ENCODE results near the gene XCL1.

XCL1 gene

GRCh38 chr1:168617974-168618750 lies 41.8 kb downstream of the XCL1 start:
- no CpG with 5 or more reads among the region's 5 CpGs for WGBS (ENCODE audit: insufficient coverage, insufficient read length)
- H3K4me3 ChIP-seq (ENCODE audit: low read length): no peak overlapping the region
- no peaks in the 10 kb centered on the region for H3K36me3 ChIP-seq (ENCODE audit: control insufficient read depth, insufficient read depth, low read length)
- no peaks in the 10 kb centered on the region for H3K27me3 ChIP-seq (ENCODE audit: control insufficient read depth, insufficient read depth, low read length)
- DNase-seq (ENCODE audit: low read depth, low spot score): no peak
- no peaks in the 10 kb centered on the region for H3K4me1 ChIP-seq (ENCODE audit: control insufficient read depth, insufficient read depth, low read length)
- H3K27ac ChIP-seq (ENCODE audit: low read length): no peak overlapping the region
- H3K9me3 ChIP-seq (ENCODE audit: control insufficient read depth, insufficient read depth, low read length): no peaks in the 10 kb centered on the region

- Histone ChIP-seq H3K4me3 (ENCODE audit: low read length) (no peak overlapping the region), H3K36me3 (ENCODE audit: control insufficient read depth, insufficient read depth, low read length) (no peaks in the 10 kb centered on the region), H3K27me3 (ENCODE audit: control insufficient read depth, insufficient read depth, low read length) (no peaks in the 10 kb centered on the region), H3K4me1 (ENCODE audit: control insufficient read depth, insufficient read depth, low read length) (no peaks in the 10 kb centered on the region), H3K27ac (ENCODE audit: low read length) (no peak overlapping the region), H3K9me3 (ENCODE audit: control insufficient read depth, insufficient read depth, low read length) (no peaks in the 10 kb centered on the region)
- no peak for DNase-seq (ENCODE audit: low read depth, low spot score)
- no CpG with 5 or more reads among the region's 2 CpGs for WGBS (ENCODE audit: insufficient coverage, insufficient read length)
These were observed 42.5 kb downstream of the XCL1 start for GRCh38 chr1:168618886-168619285.

DNA sequence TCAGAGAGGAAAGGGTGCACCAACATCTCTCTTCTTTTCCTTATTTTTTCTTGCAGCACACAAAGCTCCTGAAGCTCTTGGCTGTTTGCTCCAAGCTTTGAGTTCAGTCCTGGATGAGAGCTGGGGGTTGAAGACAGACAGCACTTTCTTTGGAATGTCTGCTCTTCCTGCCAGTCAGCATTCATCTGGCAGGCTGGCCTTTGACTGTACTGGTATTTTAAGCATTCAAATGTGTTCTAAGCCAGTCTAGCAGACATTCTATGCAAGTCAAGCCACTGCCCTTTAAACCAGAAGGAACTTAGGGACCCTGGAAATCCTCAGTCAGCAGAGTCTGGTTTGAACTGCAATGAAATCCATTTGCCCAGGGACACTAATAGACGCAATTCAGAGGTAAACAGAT lies 45.0 kb downstream of the XCL1 start:
- DNase-seq (ENCODE audit: low read depth, low spot score): no peak
- H3K27ac ChIP-seq (ENCODE audit: low read length): no peak overlapping the region
- H3K4me1 ChIP-seq (ENCODE audit: control insufficient read depth, insufficient read depth, low read length): no peaks in the 10 kb centered on the region
- H3K27me3 ChIP-seq (ENCODE audit: control insufficient read depth, insufficient read depth, low read length): no peaks in the 10 kb centered on the region
- no peaks in the 10 kb centered on the region for H3K9me3 ChIP-seq (ENCODE audit: control insufficient read depth, insufficient read depth, low read length)
- H3K4me3 ChIP-seq (ENCODE audit: low read length): no peak overlapping the region
- H3K36me3 ChIP-seq (ENCODE audit: control insufficient read depth, insufficient read depth, low read length): no peaks in the 10 kb centered on the region
- WGBS (ENCODE audit: insufficient coverage, insufficient read length): no CpG with 5 or more reads among the region's 1 CpG

- Histone ChIP-seq H3K4me3 (ENCODE audit: low read length) (no peak overlapping the region), H3K4me1 (ENCODE audit: control insufficient read depth, insufficient read depth, low read length) (no peaks in the 10 kb centered on the region), H3K36me3 (ENCODE audit: control insufficient read depth, insufficient read depth, low read length) (no peaks in the 10 kb centered on the region), H3K9me3 (ENCODE audit: control insufficient read depth, insufficient read depth, low read length) (no peaks in the 10 kb centered on the region), H3K27ac (ENCODE audit: low read length) (no peak overlapping the region), H3K27me3 (ENCODE audit: control insufficient read depth, insufficient read depth, low read length) (no peaks in the 10 kb centered on the region)
- DNase-seq (ENCODE audit: low read depth, low spot score): no peak
- WGBS (ENCODE audit: insufficient coverage, insufficient read length): no CpG with 5 or more reads among the region's 8 CpGs
These were observed 46.8 kb downstream of the XCL1 start for GRCh38 chr1:168623003-168623828.

- H3K4me1 ChIP-seq (ENCODE audit: control insufficient read depth, insufficient read depth, low read length): no peaks in the 10 kb centered on the region
- no peaks in the 10 kb centered on the region for H3K9me3 ChIP-seq (ENCODE audit: control insufficient read depth, insufficient read depth, low read length)
- no peaks in the 10 kb centered on the region for H3K36me3 ChIP-seq (ENCODE audit: control insufficient read depth, insufficient read depth, low read length)
- H3K27ac ChIP-seq (ENCODE audit: low read length): no peak overlapping the region
- no peak for DNase-seq (ENCODE audit: low read depth, low spot score)
- H3K27me3 ChIP-seq (ENCODE audit: control insufficient read depth, insufficient read depth, low read length): no peaks in the 10 kb centered on the region
- no peak overlapping the region for H3K4me3 ChIP-seq (ENCODE audit: low read length)
- WGBS (ENCODE audit: insufficient coverage, insufficient read length): no CpG with 5 or more reads among the region's 4 CpGs
These were observed 47.4 kb downstream of the XCL1 start for GRCh38 chr1:168623831-168624230.

DNA sequence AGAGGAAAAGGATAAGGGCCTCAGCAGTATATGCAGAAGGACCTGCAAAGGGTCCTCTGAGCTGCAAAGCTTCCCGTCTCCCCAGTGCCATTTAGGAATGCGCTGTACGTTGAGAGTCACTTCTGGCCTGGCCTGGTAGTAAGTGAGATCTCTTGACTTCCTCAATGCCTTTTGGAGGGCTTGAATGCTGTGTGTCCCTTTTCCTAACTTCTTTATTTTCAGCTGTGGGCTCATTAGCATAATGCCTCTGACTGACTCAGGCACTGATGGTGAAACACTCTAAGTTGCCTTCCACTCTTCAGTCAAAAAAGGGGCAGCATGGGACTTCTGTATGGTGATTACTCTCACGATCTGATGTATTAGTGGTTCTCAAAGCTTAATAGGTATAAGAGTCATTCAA lies 49.9 kb downstream of the XCL1 start:
- no peak for DNase-seq (ENCODE audit: low read depth, low spot score)
- no CpG with 5 or more reads among the region's 4 CpGs for WGBS (ENCODE audit: insufficient coverage, insufficient read length)
- H3K9me3 ChIP-seq (ENCODE audit: control insufficient read depth, insufficient read depth, low read length): no peaks in the 10 kb centered on the region

DNA sequence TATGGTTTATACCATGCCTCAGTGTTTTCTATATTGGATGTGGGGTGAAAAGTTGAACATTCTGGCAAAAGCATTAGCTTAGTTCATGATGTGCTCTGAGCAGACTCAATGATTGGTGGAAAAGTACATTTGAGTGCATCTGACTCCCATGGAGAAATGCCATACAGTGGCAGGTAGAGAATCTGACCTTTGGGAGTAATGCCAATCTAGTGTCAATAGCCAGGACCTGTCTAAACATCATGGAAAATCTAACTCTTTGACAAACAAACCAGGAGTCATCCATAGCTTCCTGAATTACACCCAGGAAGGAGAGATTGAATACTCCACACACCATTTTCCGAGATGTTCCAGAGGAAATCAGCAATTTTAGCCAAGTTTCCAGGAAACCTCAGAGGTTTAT lies 51.0 kb downstream of the XCL1 start:
- no CpG with 5 or more reads among the region's 1 CpG for WGBS (ENCODE audit: insufficient coverage, insufficient read length)
- no peak for DNase-seq (ENCODE audit: low read depth, low spot score)
- Histone ChIP-seq H3K9me3 (ENCODE audit: control insufficient read depth, insufficient read depth, low read length) (no peaks in the 10 kb centered on the region), H3K4me1 (ENCODE audit: control insufficient read depth, insufficient read depth, low read length) (no peaks in the 10 kb centered on the region), H3K27me3 (ENCODE audit: control insufficient read depth, insufficient read depth, low read length) (no peaks in the 10 kb centered on the region), H3K36me3 (ENCODE audit: control insufficient read depth, insufficient read depth, low read length) (no peaks in the 10 kb centered on the region), H3K4me3 (ENCODE audit: low read length) (no peak overlapping the region), H3K27ac (ENCODE audit: low read length) (no peak overlapping the region)

More for the DNA sequence above, 49.9 kb downstream of the XCL1 start:
- H3K4me3 ChIP-seq (ENCODE audit: low read length): no peak overlapping the region
- H3K27me3 ChIP-seq (ENCODE audit: control insufficient read depth, insufficient read depth, low read length): no peaks in the 10 kb centered on the region
- H3K27ac ChIP-seq (ENCODE audit: low read length): no peak overlapping the region
- no peaks in the 10 kb centered on the region for H3K36me3 ChIP-seq (ENCODE audit: control insufficient read depth, insufficient read depth, low read length)
- H3K4me1 ChIP-seq (ENCODE audit: control insufficient read depth, insufficient read depth, low read length): no peaks in the 10 kb centered on the region

- Histone ChIP-seq H3K27me3 (ENCODE audit: control insufficient read depth, insufficient read depth, low read length) (no peaks in the 10 kb centered on the region), H3K36me3 (ENCODE audit: control insufficient read depth, insufficient read depth, low read length) (no peaks in the 10 kb centered on the region)
- no peak for DNase-seq (ENCODE audit: low read depth, low spot score)
These were observed 52.4 kb downstream of the XCL1 start for GRCh38 chr1:168628807-168629206.

DNA sequence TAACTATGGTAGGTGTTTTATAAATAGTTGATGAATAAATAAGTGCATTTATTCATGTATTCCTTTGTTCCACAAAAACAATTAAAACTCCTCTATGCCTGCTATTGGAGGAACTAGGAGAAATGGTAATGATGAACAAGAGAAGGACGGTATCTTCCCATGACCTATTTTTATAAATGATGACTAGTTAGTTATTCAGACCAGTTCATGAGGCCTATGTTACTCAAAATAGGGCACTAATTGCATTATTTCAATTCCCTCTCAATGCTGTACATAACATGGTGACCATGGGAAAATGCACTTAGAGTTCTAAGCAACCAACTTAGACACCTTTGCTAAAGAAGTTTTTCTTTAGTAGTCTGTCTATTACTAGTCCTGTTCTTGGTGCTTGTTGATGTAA lies 53.1 kb downstream of the XCL1 start:
- no peak overlapping the region for H3K27ac ChIP-seq (ENCODE audit: low read length)
- no CpG with 5 or more reads among the region's 1 CpG for WGBS (ENCODE audit: insufficient coverage, insufficient read length)
- no peak for DNase-seq (ENCODE audit: low read depth, low spot score)

More at GRCh38 chr1:168628807-168629206, 52.4 kb downstream of the XCL1 start:
- Histone ChIP-seq H3K9me3 (ENCODE audit: control insufficient read depth, insufficient read depth, low read length) (no peaks in the 10 kb centered on the region), H3K27ac (ENCODE audit: low read length) (no peak overlapping the region), H3K4me3 (ENCODE audit: low read length) (no peak overlapping the region), H3K4me1 (ENCODE audit: control insufficient read depth, insufficient read depth, low read length) (no peaks in the 10 kb centered on the region)

More for the DNA sequence above, 53.1 kb downstream of the XCL1 start:
- Histone ChIP-seq H3K4me3 (ENCODE audit: low read length) (no peak overlapping the region), H3K27me3 (ENCODE audit: control insufficient read depth, insufficient read depth, low read length) (no peaks in the 10 kb centered on the region), H3K36me3 (ENCODE audit: control insufficient read depth, insufficient read depth, low read length) (no peaks in the 10 kb centered on the region), H3K4me1 (ENCODE audit: control insufficient read depth, insufficient read depth, low read length) (no peaks in the 10 kb centered on the region), H3K9me3 (ENCODE audit: control insufficient read depth, insufficient read depth, low read length) (no peaks in the 10 kb centered on the region)

Measured in iPS DF 6.9 (cell line).